Stimulated activated CD4-positive, alpha-beta T cell treated with anti-CD3 and anti-CD28 coated beads, Interleukin-2, amount 100 ng/mL, for 24 hours (primary cell): Measurements from ENCODE around the gene C1orf94.

Source experiments
- DNase-seq, 2 donors: peaks; one replicate each; pipeline ENCODE4 v3.0.0-alpha.2; 2020

Gene C1orf94, protein sequence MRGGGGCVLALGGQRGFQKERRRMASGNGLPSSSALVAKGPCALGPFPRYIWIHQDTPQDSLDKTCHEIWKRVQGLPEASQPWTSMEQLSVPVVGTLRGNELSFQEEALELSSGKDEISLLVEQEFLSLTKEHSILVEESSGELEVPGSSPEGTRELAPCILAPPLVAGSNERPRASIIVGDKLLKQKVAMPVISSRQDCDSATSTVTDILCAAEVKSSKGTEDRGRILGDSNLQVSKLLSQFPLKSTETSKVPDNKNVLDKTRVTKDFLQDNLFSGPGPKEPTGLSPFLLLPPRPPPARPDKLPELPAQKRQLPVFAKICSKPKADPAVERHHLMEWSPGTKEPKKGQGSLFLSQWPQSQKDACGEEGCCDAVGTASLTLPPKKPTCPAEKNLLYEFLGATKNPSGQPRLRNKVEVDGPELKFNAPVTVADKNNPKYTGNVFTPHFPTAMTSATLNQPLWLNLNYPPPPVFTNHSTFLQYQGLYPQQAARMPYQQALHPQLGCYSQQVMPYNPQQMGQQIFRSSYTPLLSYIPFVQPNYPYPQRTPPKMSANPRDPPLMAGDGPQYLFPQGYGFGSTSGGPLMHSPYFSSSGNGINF

DNA sequence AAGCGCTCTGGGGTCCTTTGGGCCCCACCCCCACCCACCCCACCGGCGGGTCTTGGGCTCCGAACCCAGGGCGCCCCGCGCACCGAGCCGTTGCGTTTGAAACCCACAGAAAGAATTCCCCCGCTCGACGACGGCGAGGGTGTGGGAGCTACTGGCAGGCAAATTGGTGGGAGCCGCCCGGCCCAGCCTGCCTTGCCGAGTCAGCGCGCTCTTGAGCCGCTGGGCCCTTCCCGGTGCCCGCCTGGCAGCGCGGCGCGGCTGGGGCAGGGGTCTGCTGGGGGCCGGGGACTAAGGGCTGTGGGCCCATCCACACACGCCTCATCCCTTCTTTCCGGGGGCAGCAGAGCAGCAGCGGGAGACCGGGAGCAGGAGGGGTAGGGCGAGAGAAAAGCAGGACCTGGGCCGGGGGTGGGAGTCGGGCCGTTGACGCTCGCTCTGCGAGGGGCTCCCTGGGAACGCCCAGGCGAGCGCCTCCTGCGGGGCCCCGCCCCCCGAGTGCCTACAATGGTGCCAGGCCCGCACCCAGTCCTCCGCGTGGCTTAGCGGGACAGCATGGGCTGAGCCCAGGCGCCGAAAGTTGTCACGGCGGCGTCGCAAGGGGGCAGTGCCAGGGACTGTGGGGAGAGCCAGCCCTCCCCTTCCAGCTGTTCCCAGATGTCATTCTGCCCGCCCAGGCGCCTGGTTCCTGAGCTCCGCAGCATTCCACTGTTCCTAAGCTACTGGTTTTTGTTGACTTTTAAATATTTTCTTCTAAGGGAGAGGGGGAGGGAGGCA is at the start of gene C1orf94:
Gene C1orf94, plus strand, starts transcription at position 78 of the 774 bp plus-strand sequence. CDS start 883 bp downstream, outside the sequence.
- no peak for DNase-seq

GRCh38 chr1:34127006-34128000 is 49.4 kb upstream of the C1orf94 start:
- DNase-seq, result no peak

DNA sequence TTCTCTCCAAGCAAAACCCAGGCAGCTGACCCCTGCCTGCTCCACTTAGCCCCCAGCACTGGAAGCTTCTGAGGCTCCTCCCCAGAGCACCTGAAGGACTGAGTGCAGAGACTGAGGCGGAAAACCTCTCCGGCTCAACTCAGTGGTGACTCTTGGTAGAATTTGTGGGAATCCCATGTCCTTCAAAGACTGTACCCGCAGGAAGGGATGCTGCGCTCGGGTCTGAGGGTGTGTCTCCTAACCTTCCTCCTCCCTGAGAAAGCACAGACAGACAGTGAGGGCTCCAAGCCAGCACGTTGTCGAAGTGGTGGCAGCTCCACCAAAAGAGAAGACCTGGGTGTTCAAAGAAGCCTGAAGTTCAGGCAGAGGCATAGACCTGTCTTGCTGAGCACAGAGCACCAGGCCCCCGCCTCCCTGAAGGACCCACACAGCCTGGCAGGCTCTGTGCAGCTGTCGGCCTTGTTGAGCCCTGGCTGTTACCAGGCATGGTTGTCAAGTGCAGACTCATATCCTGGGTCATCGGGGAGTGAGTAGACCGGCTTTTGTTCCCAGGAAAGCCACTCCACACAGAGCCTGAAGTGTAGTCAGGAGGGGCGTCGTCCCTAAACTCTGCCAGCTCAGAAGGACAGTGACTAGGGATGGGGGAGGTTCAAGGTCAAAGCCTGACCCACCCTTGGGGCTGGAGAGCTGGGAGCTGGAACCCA is 48.4 kb upstream of the C1orf94 start:
- DNase-seq, result no peak

- DNase-seq, result no peak
These were observed 47.1 kb upstream of the C1orf94 start for GRCh38 chr1:34129630-34130029.

DNA sequence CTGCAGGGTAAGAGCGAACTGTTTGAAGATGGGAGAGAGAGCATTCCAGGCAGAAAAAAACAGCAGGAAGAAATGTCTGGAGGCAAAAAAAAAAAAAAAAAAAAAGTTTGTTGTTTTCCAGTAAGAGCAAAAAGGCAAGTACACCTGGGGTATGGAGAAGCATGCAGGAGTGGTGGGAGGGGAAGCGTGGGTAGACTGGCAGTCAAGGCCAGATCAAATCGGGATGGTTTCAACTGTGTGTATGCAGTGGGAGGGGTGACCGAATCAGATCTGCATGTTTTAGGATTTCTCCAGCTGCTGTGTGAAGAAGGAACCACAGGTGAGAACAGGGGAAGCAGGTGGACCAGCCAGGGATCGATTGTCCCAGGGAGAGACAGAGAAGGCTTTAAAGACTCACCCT is 46.4 kb upstream of the C1orf94 start:
- DNase-seq, result no peak

DNA sequence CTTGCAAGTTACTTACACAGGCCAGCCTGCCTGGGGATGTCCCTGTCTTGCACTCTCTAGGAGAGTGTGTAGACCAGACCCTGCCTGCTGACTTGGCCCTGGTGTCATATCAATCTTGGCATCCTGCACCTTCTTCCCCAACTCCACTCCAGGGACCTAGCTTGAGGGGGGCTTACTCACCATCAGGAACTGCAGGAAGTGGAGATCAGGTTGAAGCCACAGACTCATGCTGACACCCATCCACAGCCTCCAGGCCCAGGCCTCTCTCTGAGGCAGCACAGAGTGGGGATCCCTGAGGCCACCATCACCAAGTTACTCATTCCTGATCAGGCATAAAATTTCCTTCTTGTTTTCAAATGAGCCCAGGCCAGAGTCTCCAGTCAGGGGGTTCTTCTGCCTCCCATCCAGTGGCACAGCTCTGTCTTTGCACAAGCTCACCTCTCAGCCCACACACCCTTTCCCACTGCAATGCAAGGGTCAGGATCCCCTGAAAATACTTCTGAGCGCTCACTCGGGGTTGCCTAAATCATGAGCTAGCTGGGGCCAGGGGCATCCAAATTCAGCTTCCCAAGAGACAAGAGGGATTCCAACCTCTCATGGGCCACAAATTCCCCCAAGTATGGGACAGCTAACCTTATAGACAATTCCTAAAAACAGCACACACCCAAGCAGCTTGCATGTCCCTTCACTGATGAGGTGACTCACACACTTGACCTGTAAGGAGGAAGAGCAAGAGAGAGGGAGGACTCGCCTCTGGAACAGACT is 45.1 kb upstream of the C1orf94 start:
- DNase-seq, result no peak

- DNase-seq, result no peak
These were observed 44.6 kb upstream of the C1orf94 start for GRCh38 chr1:34132161-34132420.

GRCh38 chr1:34137411-34137810 is 39.3 kb upstream of the C1orf94 start:
- DNase-seq, result no peak

GRCh38 chr1:34140011-34140676 is 36.6 kb upstream of the C1orf94 start:
- no peak for DNase-seq

- no peak for DNase-seq
These were observed 32.7 kb upstream of the C1orf94 start for GRCh38 chr1:34143975-34144374.

GRCh38 chr1:34144766-34145165 is 31.9 kb upstream of the C1orf94 start:
- no peak for DNase-seq

- DNase-seq, result no peak
These were observed 29.4 kb upstream of the C1orf94 start for GRCh38 chr1:34147301-34147700.

GRCh38 chr1:34149501-34149900 is 27.2 kb upstream of the C1orf94 start:
- no peak for DNase-seq

GRCh38 chr1:34153246-34153645 is 23.5 kb upstream of the C1orf94 start:
- DNase-seq, result no peak

DNA sequence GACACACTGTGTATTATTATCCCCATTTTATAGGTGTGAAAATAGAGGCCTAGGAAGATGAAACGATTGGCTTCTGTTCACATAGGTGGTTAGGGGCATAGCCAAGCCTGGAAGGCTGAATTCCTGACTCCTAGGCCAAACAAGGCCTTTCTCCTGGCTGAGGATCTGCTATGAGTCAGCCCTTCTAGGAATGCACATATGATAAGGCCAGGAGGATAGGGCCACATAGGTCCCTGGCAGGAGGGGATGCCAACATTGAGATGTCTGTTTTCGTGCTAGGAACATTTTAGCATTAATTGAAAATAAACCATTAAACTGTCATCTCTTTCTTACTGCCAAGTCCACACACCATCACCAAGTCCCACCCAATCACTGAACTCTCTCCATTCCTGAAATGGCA is 20.8 kb upstream of the C1orf94 start:
- no peak for DNase-seq

DNA sequence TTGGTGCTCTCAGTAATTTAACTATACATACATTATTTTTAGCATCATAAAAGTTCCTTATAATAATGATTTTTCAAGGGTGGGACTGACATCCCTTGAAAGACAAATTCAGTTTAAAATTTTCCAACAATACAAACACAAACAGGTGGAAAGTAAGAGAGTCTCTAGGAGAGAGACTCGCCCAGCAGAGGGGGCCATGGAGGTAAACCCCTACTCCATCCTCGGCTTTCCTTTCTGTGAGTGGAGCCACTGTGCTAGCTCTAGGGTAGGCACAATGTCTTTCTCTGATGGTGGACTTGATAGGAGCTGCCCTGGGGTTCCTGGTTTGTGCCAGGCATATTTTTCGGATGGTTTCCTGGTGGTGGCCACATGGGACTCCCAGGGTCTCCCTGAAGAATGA is 20.0 kb upstream of the C1orf94 start:
- no peak for DNase-seq

DNA sequence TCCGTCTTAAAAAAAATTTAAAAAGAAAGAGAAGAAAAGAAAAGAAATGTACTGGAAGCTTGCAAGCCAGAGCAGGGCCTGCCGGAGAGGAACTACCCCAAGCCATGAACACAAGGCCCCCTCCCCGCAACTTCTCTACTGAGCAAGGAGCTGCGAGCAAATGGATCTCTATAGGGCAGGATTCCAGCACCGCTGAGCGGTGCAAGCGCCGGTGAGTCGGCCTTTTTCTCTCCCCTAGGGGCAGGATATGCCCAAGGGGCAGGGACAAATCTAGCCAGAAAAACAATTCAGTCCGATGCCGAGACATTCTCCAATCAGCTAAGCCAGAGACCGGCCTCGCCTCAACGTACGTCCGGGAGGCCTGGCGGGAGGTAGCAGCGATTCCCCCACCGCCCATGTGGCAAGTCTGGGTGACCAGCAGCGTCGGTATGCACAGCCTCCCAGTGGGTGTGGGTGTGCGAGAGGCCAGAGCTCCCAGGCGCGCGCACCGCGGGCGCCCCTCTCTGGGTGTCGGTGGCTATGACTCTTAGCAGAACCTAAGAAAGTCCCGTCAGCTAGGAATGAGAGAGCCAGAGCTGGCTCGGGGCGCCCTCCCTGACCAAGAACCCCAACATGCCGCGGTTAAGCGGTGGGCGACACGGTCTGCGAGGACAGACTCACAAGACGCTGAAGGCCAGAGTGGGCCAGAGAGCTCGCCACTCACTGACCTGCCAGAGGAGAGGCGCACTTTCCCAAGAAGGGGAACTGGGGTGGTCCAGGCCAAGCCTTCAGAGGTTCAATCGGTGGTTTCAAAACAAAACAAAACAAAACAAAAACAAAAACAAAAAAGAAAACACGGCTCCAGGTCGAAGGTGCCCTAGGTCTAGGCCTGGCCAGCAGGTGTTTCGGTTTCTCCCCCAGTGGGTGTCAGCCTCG is 13.6 kb upstream of the C1orf94 start:
- DNase-seq, result peak in 1 of 2 donors; percentile 39

DNA sequence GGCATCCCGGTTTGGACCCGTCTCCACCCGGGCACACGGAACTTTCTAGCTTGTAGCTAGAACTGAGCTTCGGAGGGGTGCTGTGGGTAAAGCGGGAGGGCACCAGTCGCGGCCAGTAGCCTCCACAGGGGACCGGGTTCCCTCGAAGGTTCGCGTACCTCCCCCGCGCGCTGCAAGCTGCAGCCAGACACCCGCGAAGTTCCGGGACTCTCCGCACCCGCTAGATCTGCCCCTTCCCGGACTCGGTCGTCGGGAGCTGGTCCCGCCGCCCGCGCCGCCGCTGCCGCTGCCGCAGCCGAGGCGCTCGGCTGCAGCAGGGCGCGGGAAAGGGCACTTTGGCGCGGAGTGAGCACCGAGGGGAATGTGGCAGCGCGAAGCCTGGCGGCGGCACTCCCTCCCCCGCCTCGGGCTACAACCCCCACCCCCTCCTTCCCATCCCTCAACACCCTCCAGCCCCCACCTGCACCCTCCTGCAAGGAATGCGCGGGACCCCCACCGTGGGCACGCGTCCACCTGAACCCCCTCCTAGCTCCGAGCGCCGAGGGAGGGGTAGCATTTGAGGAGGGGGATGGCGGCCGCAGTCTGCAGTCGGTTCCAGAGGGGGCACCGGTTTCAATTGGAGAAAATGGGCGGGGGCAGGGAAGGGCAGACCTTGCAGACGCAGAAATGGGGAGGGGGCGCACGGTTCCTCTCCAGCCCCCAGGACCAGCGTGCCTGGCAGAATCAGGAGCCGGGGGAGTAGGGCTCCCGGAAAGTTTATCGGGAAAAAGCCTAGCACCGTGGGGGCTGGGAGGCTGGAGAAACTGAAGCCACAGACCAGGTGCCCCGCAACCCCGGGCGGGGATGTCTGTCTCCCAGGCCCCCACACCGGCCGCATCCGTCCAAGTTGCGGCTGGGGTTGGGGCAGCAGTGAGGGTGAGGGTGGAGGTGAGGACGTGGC is 12.6 kb upstream of the C1orf94 start:
- DNase-seq, result no peak
